ENCODE data around the gene LPAR2. TPM values are rescaled to one million over a fixed set of nuclear protein-coding genes. Genes with fewer than 3 reads are reported as not detected.

LPAR2 gene
- polyA plus RNA-seq, 1 donor from 2014 or later = 77.1 TPM

- H3K4me3 ChIP-seq (ENCODE audit: low read length) = no peak overlapping the region
- no peaks in the 10 kb centered on the region for H3F3A ChIP-seq (ENCODE audit: insufficient read depth, low read length, poor library complexity, severe bottlenecking)
- no peak overlapping the region for H3K9ac ChIP-seq (ENCODE audit: low read length)
- H3K27ac ChIP-seq (ENCODE audit: low read length) = no peak overlapping the region
- H3K79me2 ChIP-seq (replicated peaks; ENCODE audit: insufficient read depth, low read length) = no peaks in the 10 kb centered on the region
- TF ChIP-seq EZH2 (IDR thresholded peaks at IDR 0.05; ENCODE audit: borderline replicate concordance, insufficient read depth, low read length, poor library complexity, severe bottlenecking) = no peak
- TF ChIP-seq REST (IDR thresholded peaks at IDR 0.05; ENCODE audit: borderline replicate concordance) = no peak
- H3K36me3 ChIP-seq (ENCODE audit: insufficient read depth, low read length) = no peaks in the 10 kb centered on the region
- H2AFZ ChIP-seq (ENCODE audit: low read depth, low read length) = no peak overlapping the region
- no peaks in the 10 kb centered on the region for H3K9me2 ChIP-seq (ENCODE audit: insufficient read depth, low read length)
- no peaks in the 10 kb centered on the region for H3K9me3 ChIP-seq (ENCODE audit: low read length)
- no peak overlapping the region for H3K4me2 ChIP-seq (ENCODE audit: low read length)
- no peaks in the 10 kb centered on the region for H3K27me3 ChIP-seq (ENCODE audit: insufficient read depth, low read depth, low read length)
- no peaks in the 10 kb centered on the region for H4K20me1 ChIP-seq (ENCODE audit: insufficient read depth)
Observed at GRCh38 chr19:19584356-19584755, 43.7 kb downstream of the LPAR2 start.

GRCh38 chr19:19582471-19582870 lies 45.5 kb downstream of the LPAR2 start:
- no peak overlapping the region for H3K9ac ChIP-seq (ENCODE audit: low read length)
- no peak overlapping the region for H3K27ac ChIP-seq (ENCODE audit: low read length)
- no peaks in the 10 kb centered on the region for H3K9me2 ChIP-seq (ENCODE audit: insufficient read depth, low read length)
- no peaks in the 10 kb centered on the region for H3K27me3 ChIP-seq (ENCODE audit: insufficient read depth, low read depth, low read length)
- no peak overlapping the region for H3K4me3 ChIP-seq (ENCODE audit: low read length)
- H3K36me3 ChIP-seq (ENCODE audit: insufficient read depth, low read length) = no peaks in the 10 kb centered on the region
- H3K9me3 ChIP-seq (ENCODE audit: low read length) = no peaks in the 10 kb centered on the region
- no peaks in the 10 kb centered on the region for H3F3A ChIP-seq (ENCODE audit: insufficient read depth, low read length, poor library complexity, severe bottlenecking)
- no peak overlapping the region for H3K4me2 ChIP-seq (ENCODE audit: low read length)
- no peaks in the 10 kb centered on the region for H4K20me1 ChIP-seq (ENCODE audit: insufficient read depth)
- H3K79me2 ChIP-seq (replicated peaks; ENCODE audit: insufficient read depth, low read length) = no peaks in the 10 kb centered on the region
- TF ChIP-seq EZH2 (IDR thresholded peaks at IDR 0.05; ENCODE audit: borderline replicate concordance, insufficient read depth, low read length, poor library complexity, severe bottlenecking) (no peak), TAF1 (IDR thresholded peaks at IDR 0.05; ENCODE audit: low read depth) (no peak), REST (IDR thresholded peaks at IDR 0.05; ENCODE audit: borderline replicate concordance) (no peak)
- no peak overlapping the region for H2AFZ ChIP-seq (ENCODE audit: low read depth, low read length)

DNA sequence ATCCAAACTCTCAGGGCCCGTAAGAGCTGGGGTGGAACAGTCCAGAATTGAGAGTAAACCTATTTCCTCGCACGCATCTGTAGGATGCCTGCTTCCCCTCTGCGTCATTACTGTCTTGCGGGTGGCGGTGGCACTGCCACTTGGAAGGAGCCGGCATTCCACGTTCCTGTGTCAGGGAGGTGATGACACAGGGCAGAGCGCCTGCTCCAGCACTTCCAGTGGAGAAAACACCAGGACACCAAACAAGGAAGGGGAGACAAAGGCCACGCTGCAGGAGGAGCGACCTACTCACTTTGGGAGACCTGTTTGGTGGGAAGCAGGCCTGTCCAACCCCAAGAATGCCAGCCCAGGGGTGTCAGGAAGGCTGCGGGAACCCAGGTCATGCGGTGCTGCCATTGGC lies 46.6 kb downstream of the LPAR2 start:
- Histone ChIP-seq H3K27me3 (ENCODE audit: insufficient read depth, low read depth, low read length) (no peaks in the 10 kb centered on the region), H4K20me1 (ENCODE audit: insufficient read depth) (no peaks in the 10 kb centered on the region), H3K4me3 (ENCODE audit: low read length) (no peak overlapping the region), H3F3A (ENCODE audit: insufficient read depth, low read length, poor library complexity, severe bottlenecking) (no peaks in the 10 kb centered on the region), H3K79me2 (replicated peaks; ENCODE audit: insufficient read depth, low read length) (no peaks in the 10 kb centered on the region), H3K9ac (ENCODE audit: low read length) (no peak overlapping the region), H3K9me3 (ENCODE audit: low read length) (no peaks in the 10 kb centered on the region), H3K4me2 (ENCODE audit: low read length) (no peak overlapping the region), H2AFZ (ENCODE audit: low read depth, low read length) (no peak overlapping the region), H3K9me2 (ENCODE audit: insufficient read depth, low read length) (no peaks in the 10 kb centered on the region), H3K27ac (ENCODE audit: low read length) (no peak overlapping the region), H3K36me3 (ENCODE audit: insufficient read depth, low read length) (no peaks in the 10 kb centered on the region)
- TF ChIP-seq EZH2 (IDR thresholded peaks at IDR 0.05; ENCODE audit: borderline replicate concordance, insufficient read depth, low read length, poor library complexity, severe bottlenecking) (no peak), MXI1 (conservative IDR thresholded peaks at IDR 0.05; ENCODE audit: poor library complexity, severe bottlenecking) (no peak), POLR2AphosphoS5 (IDR thresholded peaks at IDR 0.05) (no peak), CTCF (IDR thresholded peaks at IDR 0.05; ENCODE audit: poor library complexity, severe bottlenecking) (no peak), RAD21 (conservative IDR thresholded peaks at IDR 0.05) (no peak)
